Natural killer cell (primary cell): ENCODE results near the gene FIBCD1. TPM values are rescaled to one million over a fixed set of nuclear protein-coding genes. Genes with fewer than 3 reads are reported as not detected.

Experiments used
- ATAC-seq, 3 donors: fragments of 150-1000 bp in 2 of 3; fragments of 200-7000 bp in 1 of 3; cut with Tn5 transposase; 1 replicate in 1 of 3; 2 replicates in 2 of 3; pipeline ENCODE4 v1.10.0; 2021; ENCODE audit warnings: mild to moderate bottlenecking in 2 of 3, moderate library complexity in 2 of 3
- DNase-seq, 2 donors: peaks; one replicate each; pipeline versions ENCODE4 v3.0.0 to v3.0.0-alpha.2; 2013 to 2021; ENCODE audit warnings: mixed read lengths in 1 of 2
- H3K27ac ChIP-seq: one replicate; pipeline ENCODE4 v1.5.1; 2013; ENCODE audit warnings: mild to moderate bottlenecking, low read length
- H3K27me3 ChIP-seq: one replicate; pipeline ENCODE4 v1.6.1; 2013; ENCODE audit warnings: low read length; ENCODE audit not compliant: control insufficient read depth, insufficient read depth
- H3K36me3 ChIP-seq: one replicate; pipeline ENCODE4 v1.6.1; 2013; ENCODE audit warnings: low read length; ENCODE audit not compliant: control insufficient read depth, insufficient read depth
- H3K4me1 ChIP-seq: one replicate; pipeline ENCODE4 v1.6.1; 2013; ENCODE audit warnings: low read length; ENCODE audit not compliant: control insufficient read depth, insufficient read depth
- H3K4me3 ChIP-seq: one replicate; pipeline ENCODE4 v1.5.1; 2013; ENCODE audit warnings: low read length
- H3K9me3 ChIP-seq: one replicate; pipeline ENCODE4 v1.6.1; 2013; ENCODE audit warnings: low read length; ENCODE audit not compliant: control insufficient read depth, insufficient read depth
- H3K27ac Mint-ChIP-seq, 2 donors: one replicate each; pipeline ENCODE4 v1.8.0; 2022; ENCODE audit warnings: mild to moderate bottlenecking in 2 of 2, mixed read lengths in 2 of 2, moderate library complexity in 1 of 2
- H3K27me3 Mint-ChIP-seq, 2 donors: one replicate each; pipeline ENCODE4 v1.8.0; 2022; ENCODE audit warnings: low read depth in 2 of 2, mixed read lengths in 2 of 2
- H3K36me3 Mint-ChIP-seq: one replicate; pipeline ENCODE4 v1.8.0; 2022; ENCODE audit warnings: mixed read lengths
- H3K4me1 Mint-ChIP-seq, 2 donors: one replicate each; pipeline ENCODE4 v1.8.0; 2022; ENCODE audit warnings: mixed read lengths in 2 of 2
- H3K4me3 Mint-ChIP-seq: one replicate; pipeline ENCODE4 v1.8.0; 2022; ENCODE audit warnings: mild to moderate bottlenecking, moderate library complexity, mixed read lengths
- H3K9me3 Mint-ChIP-seq, 2 donors: one replicate each; pipeline ENCODE4 v1.8.0; 2022; ENCODE audit warnings: mixed read lengths in 2 of 2
- CTCF ChIP-seq: fragments of 200-600 bp; IDR thresholded peaks from one replicate; pipeline ENCODE4 v1.8.0; 2022; ENCODE audit warnings: antibody characterized with exemption
- WGBS: methylation state at CpG from one replicate; pipeline ENCODE4 v1.1.7; 2013; ENCODE audit warnings: missing lambda C conversion rate; ENCODE audit not compliant: insufficient coverage; 5-methylcytosine and 5-hydroxymethylcytosine counted together
- intact Hi-C: fragments of 100-400 bp; cut with micrococcal nuclease; formaldehyde crosslinking; loops from one replicate; pipeline ENCODE4 v1.14.2; 2022
- total RNA-seq, 4 donors: library from RNA; stranded (reverse); fragments of 120-200 nt in 1 of 4; gene quantifications; one replicate each; pipeline versions ENCODE4 v1.2.3 to v1.2.4, GENCODE V29; 2013 to 2022

Gene FIBCD1
- total RNA-seq, 3 donors from 2014 or later (not counting 1 experiment from before 2014, with no cell fraction given), result not detected

GRCh38 chr9:130965680-130966079, 26.6 kb upstream of the FIBCD1 start:
- no peak for DNase-seq
- no peaks in the 10 kb centered on the region for H3K27me3 Mint-ChIP-seq
- H3K36me3 Mint-ChIP-seq, result no peaks in the 10 kb centered on the region
- no peak overlapping the region for H3K27ac Mint-ChIP-seq
- WGBS, result 90% methylated on average over 7 of the region's 7 CpGs
- Histone ChIP-seq H3K36me3 (no peaks in the 10 kb centered on the region), H3K4me3 (no peak overlapping the region), H3K4me1 (no peaks in the 10 kb centered on the region), H3K27ac (no peak overlapping the region), H3K9me3 (no peaks in the 10 kb centered on the region), H3K27me3 (no peaks in the 10 kb centered on the region)
- no peak overlapping the region for H3K4me3 Mint-ChIP-seq
- no peaks in the 10 kb centered on the region for H3K4me1 Mint-ChIP-seq
- ATAC-seq, result no peak
- intact Hi-C loops, result no loop called here
- no peak for TF ChIP-seq CTCF
- H3K9me3 Mint-ChIP-seq, result no peaks in the 10 kb centered on the region

- WGBS, result 96% methylated on average over 7 of the region's 8 CpGs
- H3K4me1 ChIP-seq, result no peaks in the 10 kb centered on the region
- H3K9me3 Mint-ChIP-seq, result peaks cover under 1% of the 10 kb centered on the region in 2 donors
- no peak for TF ChIP-seq CTCF
- DNase-seq, result no peak
- H3K4me3 ChIP-seq, result no peak overlapping the region
- H3K36me3 Mint-ChIP-seq, result no peaks in the 10 kb centered on the region
- no peak overlapping the region for H3K4me3 Mint-ChIP-seq
- no peaks in the 10 kb centered on the region for H3K27me3 Mint-ChIP-seq
- H3K27ac ChIP-seq, result no peak overlapping the region
- no peak for ATAC-seq
- no peaks in the 10 kb centered on the region for H3K36me3 ChIP-seq
- H3K9me3 ChIP-seq, result no peaks in the 10 kb centered on the region
- H3K27me3 ChIP-seq, result no peaks in the 10 kb centered on the region
- intact Hi-C loops, result no loop called here
- no peak overlapping the region for H3K27ac Mint-ChIP-seq
- H3K4me1 Mint-ChIP-seq, result peaks cover 0 to 3% of the 10 kb centered on the region in 2 donors
Measured at GRCh38 chr9:130963916-130964315, 24.9 kb upstream of the FIBCD1 start.

GRCh38 chr9:130963337-130963908, 24.4 kb upstream of the FIBCD1 start:
- TF ChIP-seq CTCF, result no peak
- H3K36me3 ChIP-seq, result no peaks in the 10 kb centered on the region
- Mint-ChIP-seq H3K36me3 (no peaks in the 10 kb centered on the region), H3K9me3 (peaks cover 3 to 4% of the 10 kb centered on the region in 2 donors), H3K4me3 (no peak overlapping the region), H3K27me3 (no peaks in the 10 kb centered on the region), H3K27ac (no peak overlapping the region), H3K4me1 (peaks cover 0 to 7% of the 10 kb centered on the region in 2 donors)
- no peak overlapping the region for H3K27ac ChIP-seq
- H3K4me3 ChIP-seq, result no peak overlapping the region
- H3K27me3 ChIP-seq, result no peaks in the 10 kb centered on the region
- H3K4me1 ChIP-seq, result no peaks in the 10 kb centered on the region
- ATAC-seq (no peak), DNase-seq (no peak)
- no peaks in the 10 kb centered on the region for H3K9me3 ChIP-seq
- 90% methylated on average over 14 of the region's 15 CpGs for WGBS
- intact Hi-C loops, result no loop called here
